Neural progenitor cell (in vitro differentiated cells): Measurements from ENCODE around the gene TNFRSF25. TPM values are rescaled to one million over a fixed set of nuclear protein-coding genes. Genes with fewer than 3 reads are reported as not detected.

Source experiments
- DNase-seq: peaks from one replicate; pipeline ENCODE4 v3.0.0-alpha.2; 2016; ENCODE audit warnings: low spot score
- H2AFZ ChIP-seq: fragments of 200-600 bp; sonication (generic); replicated peaks from 2 replicates; pipeline ENCODE4 v1.6.1; 2016; ENCODE audit warnings: antibody characterized with exemption
- H3F3A ChIP-seq: fragments of 200-600 bp; sonication (generic); 2 replicates; pipeline ENCODE4 v1.6.1; 2016; ENCODE audit warnings: antibody characterized with exemption, low read depth
- H3K27ac ChIP-seq: fragments of 200-600 bp; sonication (generic); 2 replicates; pipeline ENCODE4 v1.5.1; 2016; ENCODE audit warnings: mild to moderate bottlenecking
- H3K27me3 ChIP-seq: fragments of 200-600 bp; sonication (generic); 2 replicates; pipeline ENCODE4 v1.6.1; 2016; ENCODE audit warnings: mild to moderate bottlenecking, moderate library complexity
- H3K36me3 ChIP-seq: fragments of 200-600 bp; sonication (generic); 2 replicates; pipeline ENCODE4 v1.5.1; 2016
- H3K4me1 ChIP-seq: fragments of 200-600 bp; sonication (generic); 2 replicates; pipeline ENCODE4 v1.6.1; 2016; ENCODE audit warnings: mixed run types
- H3K4me2 ChIP-seq: fragments of 200-600 bp; sonication (generic); 2 replicates; pipeline ENCODE4 v1.6.1; 2016
- H3K4me3 ChIP-seq: fragments of 200-600 bp; sonication (generic); 2 replicates; pipeline ENCODE4 v1.5.1; 2016
- H3K79me2 ChIP-seq: fragments of 200-600 bp; sonication (generic); 2 replicates; pipeline ENCODE4 v1.6.1; 2016; ENCODE audit warnings: low read depth
- H3K9ac ChIP-seq: fragments of 200-600 bp; sonication (generic); 2 replicates; pipeline ENCODE4 v1.6.1; 2016
- H3K9me3 ChIP-seq: fragments of 200-600 bp; sonication (generic); 2 replicates; pipeline ENCODE4 v1.5.1; 2016; ENCODE audit warnings: low read depth
- H4K20me1 ChIP-seq: fragments of 200-600 bp; sonication (generic); 2 replicates; pipeline ENCODE4 v1.6.1; 2016; ENCODE audit warnings: low read depth
- H3K27ac Mint-ChIP-seq: 3 replicates; pipeline ENCODE4 v1.8.0; 2021; ENCODE audit warnings: mixed read lengths
- H3K27me3 Mint-ChIP-seq: 2 replicates; pipeline ENCODE4 v1.8.0; 2022; ENCODE audit warnings: low read depth, mild to moderate bottlenecking, inconsistent platforms, moderate library complexity, mixed read lengths; ENCODE audit not compliant: insufficient read depth
- H3K36me3 Mint-ChIP-seq: 3 replicates; pipeline ENCODE4 v1.8.0; 2021; ENCODE audit warnings: mixed read lengths
- H3K4me1 Mint-ChIP-seq: 3 replicates; pipeline ENCODE4 v1.8.0; 2021; ENCODE audit warnings: mixed read lengths
- H3K4me3 Mint-ChIP-seq: 3 replicates; pipeline ENCODE4 v1.8.0; 2021; ENCODE audit warnings: mild to moderate bottlenecking, moderate library complexity, mixed read lengths
- H3K9me3 Mint-ChIP-seq: 3 replicates; pipeline ENCODE4 v1.8.0; 2020; ENCODE audit warnings: mixed read lengths
- EZH2 ChIP-seq: fragments of 200-600 bp; sonication (generic); IDR thresholded peaks from 2 replicates; pipeline ENCODE4 v1.6.1; 2017; ENCODE audit warnings: antibody characterized with exemption, mild to moderate bottlenecking, moderate library complexity
- EZH2phosphoT487 ChIP-seq: fragments of 200-600 bp; sonication (generic); IDR thresholded peaks from 2 replicates; pipeline ENCODE4 v1.6.1; 2017; ENCODE audit warnings: antibody characterized with exemption
- total RNA-seq: library from RNA; depleted of rRNA; stranded (reverse); fragments of >200 nt; gene quantifications from 2 replicates; pipeline ENCODE4 v1.2.3, GENCODE V29; 2015; ENCODE audit warnings: low replicate concordance
- TF ChIP-seq, protein P1 (sequence below): fragments of 200-600 bp; sonication (generic); IDR thresholded peaks from 2 replicates; pipeline ENCODE4 v1.5.1; 2017; ENCODE audit warnings: antibody characterized with exemption, mild to moderate bottlenecking

Gene TNFRSF25
- total RNA-seq, 1 donor from 2014 or later, result 15.6 TPM

GRCh38 chr1:6484826-6485167, 18.8 kb upstream of the TNFRSF25 start:
- H3F3A ChIP-seq, result peaks cover 5% of the 10 kb centered on the region
- DNase-seq, result no peak
- Mint-ChIP-seq H3K4me1 (peaks cover 8% of the 10 kb centered on the region), H3K9me3 (no peaks in the 10 kb centered on the region), H3K36me3 (no peaks in the 10 kb centered on the region), H3K4me3 (peak overlapping the region; percentile 75), H3K27me3 (peaks cover 30% of the 10 kb centered on the region), H3K27ac (no peak overlapping the region)
- H2AFZ ChIP-seq, result peak overlapping the region; percentile 76
- H3K27me3 ChIP-seq, result no peaks in the 10 kb centered on the region
- H4K20me1 ChIP-seq, result no peaks in the 10 kb centered on the region
- H3K4me3 ChIP-seq, result peak overlapping the region; percentile 91
- peaks cover 12% of the 10 kb centered on the region for H3K4me1 ChIP-seq
- H3K27ac ChIP-seq, result no peak overlapping the region
- H3K36me3 ChIP-seq, result no peaks in the 10 kb centered on the region
- peak overlapping the region; percentile 99 for H3K4me2 ChIP-seq
- H3K9ac ChIP-seq, result peak overlapping the region; percentile 54
- peaks cover 6% of the 10 kb centered on the region for H3K79me2 ChIP-seq
- H3K9me3 ChIP-seq, result no peaks in the 10 kb centered on the region
- TF ChIP-seq, protein P1, sequence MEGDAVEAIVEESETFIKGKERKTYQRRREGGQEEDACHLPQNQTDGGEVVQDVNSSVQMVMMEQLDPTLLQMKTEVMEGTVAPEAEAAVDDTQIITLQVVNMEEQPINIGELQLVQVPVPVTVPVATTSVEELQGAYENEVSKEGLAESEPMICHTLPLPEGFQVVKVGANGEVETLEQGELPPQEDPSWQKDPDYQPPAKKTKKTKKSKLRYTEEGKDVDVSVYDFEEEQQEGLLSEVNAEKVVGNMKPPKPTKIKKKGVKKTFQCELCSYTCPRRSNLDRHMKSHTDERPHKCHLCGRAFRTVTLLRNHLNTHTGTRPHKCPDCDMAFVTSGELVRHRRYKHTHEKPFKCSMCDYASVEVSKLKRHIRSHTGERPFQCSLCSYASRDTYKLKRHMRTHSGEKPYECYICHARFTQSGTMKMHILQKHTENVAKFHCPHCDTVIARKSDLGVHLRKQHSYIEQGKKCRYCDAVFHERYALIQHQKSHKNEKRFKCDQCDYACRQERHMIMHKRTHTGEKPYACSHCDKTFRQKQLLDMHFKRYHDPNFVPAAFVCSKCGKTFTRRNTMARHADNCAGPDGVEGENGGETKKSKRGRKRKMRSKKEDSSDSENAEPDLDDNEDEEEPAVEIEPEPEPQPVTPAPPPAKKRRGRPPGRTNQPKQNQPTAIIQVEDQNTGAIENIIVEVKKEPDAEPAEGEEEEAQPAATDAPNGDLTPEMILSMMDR, result no peak
- TF ChIP-seq EZH2phosphoT487 (no peak), EZH2 (no peak)

GRCh38 chr1:6483761-6484117, 17.8 kb upstream of the TNFRSF25 start:
- TF ChIP-seq EZH2phosphoT487 (no peak), EZH2 (no peak)
- TF ChIP-seq, protein P1, result no peak
- H3K4me1 ChIP-seq, result peaks cover 12% of the 10 kb centered on the region
- H3K27ac Mint-ChIP-seq, result no peak overlapping the region

DNA sequence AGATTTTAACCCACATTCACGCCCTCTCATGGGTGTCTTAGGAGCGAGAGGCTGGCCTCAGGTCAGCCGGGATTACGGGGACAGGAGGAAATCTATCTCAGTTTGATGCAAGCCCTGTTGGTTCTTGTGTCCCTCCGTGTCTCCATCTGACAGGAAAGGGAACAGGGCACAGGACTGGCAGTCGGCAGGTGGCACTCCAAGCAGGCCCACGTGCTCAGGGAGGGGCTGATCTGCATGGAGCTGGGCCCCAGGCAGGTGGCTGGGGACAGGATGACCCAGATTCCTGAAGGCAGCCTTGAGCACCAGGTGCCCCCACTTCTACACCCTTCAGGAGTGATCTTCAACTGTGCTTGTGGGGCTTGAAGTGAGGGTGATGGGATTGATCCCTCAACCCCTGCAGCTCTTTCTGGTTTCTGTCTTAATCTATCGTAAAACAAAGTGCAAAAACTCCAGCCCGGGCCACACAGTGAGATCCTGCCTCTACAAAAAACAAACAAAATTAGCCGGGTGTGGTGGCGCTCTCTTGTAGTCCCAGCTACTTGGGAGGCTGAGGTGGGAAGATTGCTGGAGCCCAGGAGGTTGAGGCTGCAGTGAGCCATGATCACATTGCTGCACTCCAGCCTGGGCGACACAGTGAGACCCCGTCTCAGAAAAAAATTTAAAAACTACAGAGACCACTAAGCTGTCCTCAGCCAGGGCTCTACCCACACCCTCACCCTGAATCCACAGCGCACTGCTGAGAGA, 17.2 kb upstream of the TNFRSF25 start:
- H3F3A ChIP-seq, result peaks cover 5% of the 10 kb centered on the region
- Mint-ChIP-seq H3K9me3 (no peaks in the 10 kb centered on the region), H3K27me3 (peaks cover 30% of the 10 kb centered on the region), H3K27ac (no peak overlapping the region), H3K4me3 (no peak overlapping the region), H3K36me3 (no peaks in the 10 kb centered on the region), H3K4me1 (peaks cover 8% of the 10 kb centered on the region)
- H3K27me3 ChIP-seq, result no peaks in the 10 kb centered on the region
- no peak overlapping the region for H3K4me3 ChIP-seq
- no peaks in the 10 kb centered on the region for H3K36me3 ChIP-seq
- H4K20me1 ChIP-seq, result no peaks in the 10 kb centered on the region
- H3K4me2 ChIP-seq, result no peak overlapping the region
- TF ChIP-seq, protein P1, result no peak
- no peak for TF ChIP-seq EZH2
- no peak for TF ChIP-seq EZH2phosphoT487
- no peak for DNase-seq
- H3K27ac ChIP-seq, result no peak overlapping the region
- no peak overlapping the region for H3K9ac ChIP-seq
- H3K79me2 ChIP-seq, result peaks cover 6% of the 10 kb centered on the region
- H3K9me3 ChIP-seq, result no peaks in the 10 kb centered on the region
- H3K4me1 ChIP-seq, result peaks cover 12% of the 10 kb centered on the region
- no peak overlapping the region for H2AFZ ChIP-seq

More at GRCh38 chr1:6483761-6484117, 17.8 kb upstream of the TNFRSF25 start:
- H3K79me2 ChIP-seq, result peaks cover 6% of the 10 kb centered on the region
- no peaks in the 10 kb centered on the region for H4K20me1 ChIP-seq
- H3K36me3 Mint-ChIP-seq, result no peaks in the 10 kb centered on the region
- no peak overlapping the region for H3K27ac ChIP-seq
- DNase-seq, result no peak
- no peak overlapping the region for H3K4me3 ChIP-seq
- peaks cover 30% of the 10 kb centered on the region for H3K27me3 Mint-ChIP-seq
- no peaks in the 10 kb centered on the region for H3K36me3 ChIP-seq
- no peak overlapping the region for H3K9ac ChIP-seq
- H2AFZ ChIP-seq, result no peak overlapping the region
- no peaks in the 10 kb centered on the region for H3K9me3 ChIP-seq
- H3K4me2 ChIP-seq, result no peak overlapping the region
- H3K27me3 ChIP-seq, result no peaks in the 10 kb centered on the region
- H3K4me3 Mint-ChIP-seq, result peak overlapping the region; percentile 48
- peaks cover 5% of the 10 kb centered on the region for H3F3A ChIP-seq
- H3K4me1 Mint-ChIP-seq, result peaks cover 8% of the 10 kb centered on the region
- H3K9me3 Mint-ChIP-seq, result no peaks in the 10 kb centered on the region
